CD4-positive, alpha-beta T cell treated with Interleukin-2 at 100 ng/mL for 4 hours (primary cell): Measurements from ENCODE around the gene LGALS12.
A peak's percentile ranks its signal among the peaks of the same experiment; 100 is the strongest.
"Not testable (repeated sequence)": the region's sequence is repeated elsewhere in the genome, so short reads cannot be mapped to it uniquely, and the experiment has no call there.

Experiments used
- DNase-seq: peaks from one replicate; pipeline ENCODE4 v3.0.0-alpha.2; 2020; ENCODE audit warnings: low spot score

LGALS12 gene

GRCh38 chr11:63532799-63533475, 27.1 kb downstream of the LGALS12 start:
- no peak for DNase-seq

DNA sequence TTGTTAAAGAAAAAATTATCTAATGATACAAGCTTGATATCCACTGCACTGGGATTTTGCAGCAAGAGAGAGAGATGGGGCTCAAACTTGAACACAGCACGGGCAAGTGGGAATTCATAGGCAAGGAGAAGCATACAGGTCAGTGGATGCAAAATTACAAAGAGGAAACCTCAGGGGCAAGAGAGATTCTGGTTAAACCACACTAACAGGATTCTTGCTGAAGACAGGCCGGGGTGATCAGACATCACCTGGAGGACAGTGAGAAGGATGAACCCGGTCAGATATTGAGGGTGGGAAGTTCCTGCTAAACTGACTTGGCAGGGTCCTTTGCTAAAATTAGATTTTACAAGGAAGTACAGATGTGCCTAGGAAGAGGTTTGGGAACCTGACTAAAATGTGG, 28.2 kb downstream of the LGALS12 start:
- DNase-seq = no peak

DNA sequence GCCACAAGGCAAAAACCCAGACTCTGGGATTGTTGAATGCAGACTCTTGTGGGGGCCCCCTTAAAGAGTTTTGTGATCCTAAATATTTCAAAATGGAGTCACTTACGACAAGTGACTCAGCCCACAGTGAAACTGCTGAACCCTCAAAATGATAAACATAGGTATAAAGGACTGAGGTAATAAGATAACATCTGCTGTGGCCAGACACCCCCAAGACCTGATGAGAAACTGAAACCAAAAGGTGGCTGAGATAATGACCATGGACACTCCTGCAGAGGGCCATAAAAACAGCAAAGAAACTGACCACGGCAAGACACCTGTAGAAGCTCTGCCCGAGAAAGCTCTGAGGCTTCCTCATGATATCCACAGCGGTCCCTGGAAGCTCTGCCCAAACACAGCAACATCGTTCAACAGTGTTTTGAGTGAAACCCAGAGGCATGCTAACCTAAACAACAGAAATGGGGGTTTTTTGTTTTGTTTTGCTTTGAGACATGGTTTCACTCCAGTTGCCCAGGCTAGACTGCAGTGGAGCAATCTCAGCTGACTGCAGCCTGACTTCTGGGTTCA, 29.1 kb downstream of the LGALS12 start:
- DNase-seq = peak; percentile 30

- peak; percentile 64 for DNase-seq
Measured at GRCh38 chr11:63535734-63536133, 29.9 kb downstream of the LGALS12 start.

DNA sequence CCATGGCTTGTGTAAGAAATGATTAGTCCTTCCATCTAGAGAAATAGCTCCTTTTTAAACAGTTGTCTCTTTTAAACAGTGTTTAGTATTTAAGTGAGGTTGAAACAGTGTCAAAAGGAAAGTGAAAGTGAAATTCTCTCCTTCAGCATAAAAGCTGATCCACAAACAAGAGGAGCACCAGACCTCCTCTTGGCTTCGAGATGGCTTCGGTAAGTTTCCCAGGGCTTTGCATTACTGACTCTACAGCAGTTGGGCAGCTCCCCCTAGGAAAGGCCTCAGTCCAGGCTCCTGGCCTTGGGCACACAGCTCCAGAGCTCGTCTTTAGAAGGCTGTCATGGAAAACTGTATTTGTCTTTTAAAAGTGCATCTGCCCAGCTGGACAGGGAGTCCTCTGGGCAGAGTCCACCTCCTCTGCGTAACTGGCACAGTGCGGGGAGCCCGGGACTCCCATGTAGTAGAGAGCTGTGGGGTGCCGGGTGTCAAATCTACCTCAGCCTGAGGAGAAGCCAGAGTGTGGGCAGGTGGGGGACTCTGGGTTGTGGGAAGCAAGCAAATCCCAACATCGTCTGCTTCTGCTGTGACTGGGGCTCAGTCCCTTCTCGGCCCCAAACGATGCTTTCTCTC, 30.9 kb downstream of the LGALS12 start, which contains the start of gene PLAAT4:
Gene PLAAT4, plus strand, starts transcription at position 140 of the 624 bp plus-strand sequence. Its CDS starts 61 bp downstream, at position 201.
- peak; percentile 60 for DNase-seq

DNA sequence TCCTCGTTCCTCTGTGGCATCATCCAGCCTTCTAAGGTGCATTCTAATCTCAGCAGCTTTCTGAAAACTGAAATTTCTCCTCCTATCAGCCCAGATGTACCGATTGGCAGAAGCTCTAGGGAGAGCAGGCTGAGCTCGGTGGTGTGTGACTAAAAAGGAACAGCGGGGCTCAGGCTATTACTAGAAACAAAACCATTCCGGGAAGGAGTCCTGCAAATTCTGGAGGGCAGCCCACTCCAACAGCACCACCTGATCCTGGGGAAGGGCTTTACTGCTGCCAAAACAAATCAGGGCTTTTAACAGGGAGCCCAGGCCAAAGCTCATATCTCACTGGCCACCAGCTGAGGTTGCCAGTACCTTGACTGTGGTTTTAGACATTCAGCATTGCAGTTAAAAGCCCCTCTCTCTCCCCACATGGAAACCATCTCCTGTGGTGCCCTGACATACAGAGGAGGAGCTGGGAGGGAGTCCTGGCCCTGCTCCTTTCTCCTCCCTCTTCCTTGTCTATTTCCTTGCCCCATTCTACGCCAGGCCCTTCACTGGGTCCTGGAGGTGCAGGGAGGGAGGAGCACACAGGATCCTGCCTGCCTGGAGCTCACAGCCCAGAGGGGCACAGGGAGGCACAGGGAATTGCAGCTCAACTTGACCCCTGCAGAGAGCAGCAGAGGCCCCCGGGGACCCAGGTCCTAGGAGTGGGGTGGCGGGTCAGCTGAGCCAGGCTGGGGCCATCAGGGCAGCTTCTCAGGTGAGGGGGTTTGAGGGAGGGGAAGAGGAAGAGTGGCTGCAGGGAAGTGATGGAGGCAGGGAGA, 31.6 kb downstream of the LGALS12 start:
- peak; percentile 12 for DNase-seq

DNA sequence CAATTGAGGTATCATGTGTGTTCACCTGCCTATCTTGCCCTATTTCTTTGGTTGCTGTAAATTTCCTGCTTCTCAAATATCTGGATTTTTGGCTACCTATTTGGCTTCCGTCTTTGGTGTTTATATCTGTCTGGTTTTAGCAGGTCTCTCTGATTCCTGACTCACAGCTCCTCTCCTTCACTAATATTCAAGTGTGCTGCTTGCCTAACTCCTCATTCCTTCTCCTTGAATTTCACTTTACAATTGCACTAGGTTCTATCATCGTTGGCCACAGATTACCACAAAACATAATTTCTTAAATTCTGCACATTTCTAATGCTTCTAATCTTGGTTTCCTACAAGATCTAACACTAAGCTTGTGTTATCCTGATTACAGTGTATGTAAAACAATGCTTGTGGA, 36.6 kb downstream of the LGALS12 start:
- DNase-seq = not testable (repeated sequence)

- DNase-seq = no peak
Measured at GRCh38 chr11:63543711-63544110, 37.8 kb downstream of the LGALS12 start.

- DNase-seq = no peak
Measured at GRCh38 chr11:63547061-63547460, 41.2 kb downstream of the LGALS12 start.

- no peak for DNase-seq
Measured at GRCh38 chr11:63548178-63548577, 42.3 kb downstream of the LGALS12 start.

- DNase-seq = no peak
Measured at GRCh38 chr11:63549411-63549810, 43.5 kb downstream of the LGALS12 start.

GRCh38 chr11:63550156-63550700, 44.3 kb downstream of the LGALS12 start:
- DNase-seq = not testable (repeated sequence)

GRCh38 chr11:63551091-63551888, 45.4 kb downstream of the LGALS12 start:
- DNase-seq = peak; percentile 45

GRCh38 chr11:63551889-63552266, 46.0 kb downstream of the LGALS12 start:
- DNase-seq = peak; percentile 21

DNA sequence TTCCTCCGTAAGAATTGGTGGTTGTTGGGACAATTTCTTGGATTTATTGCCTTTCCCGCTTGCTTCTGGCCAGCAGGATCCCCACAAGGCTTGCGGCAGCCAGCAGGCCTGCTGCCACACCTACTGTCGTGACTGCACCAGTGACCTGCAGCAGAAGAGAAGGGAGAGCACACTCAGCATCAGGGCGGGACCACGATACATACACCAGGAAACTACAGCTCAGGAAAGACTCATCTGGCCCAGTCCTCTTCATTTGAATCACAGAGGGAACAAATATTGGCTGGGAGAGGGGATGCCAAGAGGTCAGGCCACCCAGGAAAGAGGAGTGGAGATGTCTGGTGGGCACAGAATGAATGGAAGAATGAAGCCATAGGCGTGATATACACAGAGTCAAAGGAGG, 47.0 kb downstream of the LGALS12 start:
- no peak for DNase-seq

DNA sequence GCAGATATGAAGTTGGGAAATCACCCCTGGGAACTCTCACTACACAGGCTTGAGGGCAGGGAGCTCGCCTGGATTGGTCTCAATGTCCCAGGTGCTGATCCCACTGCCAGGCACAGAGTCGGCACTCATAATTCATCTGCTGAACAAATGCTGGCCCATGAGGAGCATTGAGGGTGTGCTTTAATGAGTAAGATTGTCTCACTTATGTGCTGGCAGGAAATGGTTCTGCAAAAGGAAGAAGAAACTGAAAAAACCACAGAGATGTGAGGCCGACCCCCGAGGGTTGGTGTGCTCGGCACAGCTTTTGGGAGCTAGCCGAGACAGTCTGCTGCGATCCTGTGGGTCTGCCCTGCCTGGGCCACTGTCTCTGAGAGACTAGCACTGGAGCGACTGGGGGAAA, 47.9 kb downstream of the LGALS12 start:
- DNase-seq = peak; percentile 79

- no peak for DNase-seq
Measured at GRCh38 chr11:63554877-63555223, 49.0 kb downstream of the LGALS12 start.

- no peak for DNase-seq
Measured at GRCh38 chr11:63556404-63557013, 50.6 kb downstream of the LGALS12 start.

- no peak for DNase-seq
Measured at GRCh38 chr11:63557570-63557969, 51.7 kb downstream of the LGALS12 start.

DNA sequence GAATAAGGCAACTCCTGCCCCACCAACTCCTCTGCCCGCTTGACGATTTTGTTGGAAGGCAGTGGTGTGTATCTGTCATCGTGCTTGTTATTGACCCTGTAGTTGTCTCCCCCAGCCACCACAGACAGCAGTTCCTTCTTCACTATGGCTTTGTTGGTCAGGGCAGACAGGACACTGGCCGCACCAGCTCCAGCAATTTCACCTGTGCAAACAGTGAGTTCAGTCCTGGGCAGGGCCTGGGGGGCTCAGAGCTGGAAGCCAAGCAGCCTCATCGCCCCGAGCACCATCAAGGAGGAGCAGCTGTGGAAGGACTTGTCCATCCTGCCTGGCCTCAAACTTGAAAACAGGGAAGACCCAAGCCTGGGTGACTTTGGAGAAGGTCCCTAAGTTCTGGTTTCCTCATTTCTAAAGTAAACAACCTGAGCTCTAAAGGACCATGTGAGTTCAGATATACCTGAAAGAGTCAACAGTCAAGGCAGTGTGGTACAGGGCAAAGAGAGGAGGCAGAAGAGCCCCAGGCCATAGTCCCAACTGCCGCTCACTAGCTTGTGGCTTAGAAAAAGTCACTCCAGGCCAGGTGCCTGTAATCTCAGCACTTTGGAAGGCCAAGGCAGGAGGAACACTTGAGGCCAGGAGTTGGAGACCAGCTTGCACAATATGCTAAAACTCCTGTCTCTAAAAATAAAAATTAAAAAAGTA, 52.7 kb downstream of the LGALS12 start:
- no peak for DNase-seq
